ENCODE measurements around the gene CAV3. TPM values are rescaled to one million over a fixed set of nuclear protein-coding genes. Genes with fewer than 3 reads are reported as not detected.
A peak's percentile ranks its signal among the peaks of the same experiment; 100 is the strongest.

CAV3 gene
- total and polyA plus RNA-seq, 8 donors = 0.08 to 0.73 TPM; not detected in 6

- Histone ChIP-seq H3K4me3 (no peak overlapping the region), H3K4me1 (peaks cover 0 to 14% (median 5%) of the 10 kb centered on the region in 4 donors), H3K36me3 (no peaks in the 10 kb centered on the region), H3K27ac (no peak overlapping the region), H3K9me3 (no peaks in the 10 kb centered on the region), H3K27me3 (no peaks in the 10 kb centered on the region)
- intact Hi-C loops (cut with DNase I; ENCODE audit: low total_unique reads) = no loop called here
- no peak for DNase-seq
- TF ChIP-seq EP300 (IDR thresholded peaks at IDR 0.05) = no peak
- TF ChIP-seq CTCF (IDR thresholded peaks at IDR 0.05) = no peak
- TF ChIP-seq POLR2A (IDR thresholded peaks at IDR 0.05) = no peak
- no peak for TF ChIP-seq POLR2AphosphoS5 (IDR thresholded peaks at IDR 0.05)
Observed at GRCh38 chr3:8737823-8738222, 4.2 kb downstream of the CAV3 start.

- no peak for DNase-seq
- Histone ChIP-seq H3K27ac (no peak overlapping the region), H3K4me3 (no peak overlapping the region), H3K4me1 (peaks cover 0 to 14% (median 5%) of the 10 kb centered on the region in 4 donors), H3K36me3 (no peaks in the 10 kb centered on the region), H3K27me3 (no peaks in the 10 kb centered on the region), H3K9me3 (no peaks in the 10 kb centered on the region)
- intact Hi-C loops (cut with DNase I; ENCODE audit: low total_unique reads) = no loop called here
- no peak for TF ChIP-seq POLR2AphosphoS5 (IDR thresholded peaks at IDR 0.05)
- no peak for TF ChIP-seq CTCF (IDR thresholded peaks at IDR 0.05)
- no peak for TF ChIP-seq EP300 (IDR thresholded peaks at IDR 0.05)
- TF ChIP-seq POLR2A (IDR thresholded peaks at IDR 0.05) = no peak
- WGBS, 5 donors = 63 to 83% (median 71%) methylated on average over 3 of the region's 3 CpGs
Observed at GRCh38 chr3:8738639-8739038, 5.0 kb downstream of the CAV3 start.

GRCh38 chr3:8739757-8740504 lies 6.3 kb downstream of the CAV3 start:
- H3K9me3 ChIP-seq = no peaks in the 10 kb centered on the region
- intact Hi-C loops (cut with DNase I; ENCODE audit: low total_unique reads) = no loop called here
- no peak for DNase-seq
- H3K27ac ChIP-seq = no peak overlapping the region
- TF ChIP-seq POLR2AphosphoS5 (IDR thresholded peaks at IDR 0.05) (no peak), CTCF (IDR thresholded peaks at IDR 0.05) (no peak), POLR2A (IDR thresholded peaks at IDR 0.05) (no peak), EP300 (IDR thresholded peaks at IDR 0.05) (no peak)
- H3K27me3 ChIP-seq = no peaks in the 10 kb centered on the region
- peaks cover 0 to 14% (median 5%) of the 10 kb centered on the region in 4 donors for H3K4me1 ChIP-seq
- H3K36me3 ChIP-seq = no peaks in the 10 kb centered on the region
- no peak overlapping the region for H3K4me3 ChIP-seq
- 71 to 81% (median 74%) methylated on average over 5 of the region's 5 CpGs for WGBS, 5 donors

- Histone ChIP-seq H3K27ac (no peak overlapping the region), H3K9me3 (no peaks in the 10 kb centered on the region), H3K4me1 (peaks cover 0 to 14% (median 5%) of the 10 kb centered on the region in 4 donors), H3K4me3 (no peak overlapping the region), H3K36me3 (no peaks in the 10 kb centered on the region), H3K27me3 (peaks cover 0 to 3% (median 0%) of the 10 kb centered on the region in 3 donors)
- peak in 1 of 2 donors; percentile 66 for DNase-seq
- 11 to 20% (median 17%) methylated on average over 12 to 13 of the region's 13 CpGs for WGBS, 5 donors
- no peak for TF ChIP-seq POLR2A (IDR thresholded peaks at IDR 0.05)
- no peak for TF ChIP-seq EP300 (IDR thresholded peaks at IDR 0.05)
- TF ChIP-seq POLR2AphosphoS5 (IDR thresholded peaks at IDR 0.05) = no peak
- TF ChIP-seq CTCF (IDR thresholded peaks at IDR 0.05) = no peak
- intact Hi-C loops (cut with DNase I; ENCODE audit: low total_unique reads) = no loop called here
Observed at GRCh38 chr3:8741581-8742261, 8.1 kb downstream of the CAV3 start.

All from stomach (tissue), 9 donors.